NT2/D1 (cell line): Measurements from ENCODE around the gene CROCC2.

Experiments used
- DNase-seq: peaks from one replicate; pipeline ENCODE4 v3.0.0-alpha.2; 2011; ENCODE audit warnings: low read depth, low spot score
- H3K27me3 ChIP-seq: 2 replicates; pipeline ENCODE4 v1.6.0; 2011; ENCODE audit warnings: mild to moderate bottlenecking; ENCODE audit not compliant: insufficient read length, insufficient read depth
- H3K36me3 ChIP-seq: 2 replicates; pipeline ENCODE4 v1.6.1; 2011; ENCODE audit warnings: mild to moderate bottlenecking, low read length, mixed read lengths; ENCODE audit not compliant: insufficient read depth, insufficient read length
- H3K4me1 ChIP-seq: 2 replicates; pipeline ENCODE4 v1.5.1; 2011; ENCODE audit not compliant: insufficient read depth, insufficient read length
- H3K4me3 ChIP-seq: 2 replicates; pipeline ENCODE4 v1.5.1; 2011; ENCODE audit warnings: low read depth; ENCODE audit not compliant: insufficient read length
- H3K9ac ChIP-seq: 2 replicates; pipeline ENCODE4 v1.6.0; 2011; ENCODE audit warnings: low read depth; ENCODE audit not compliant: insufficient read length
- H3K9me3 ChIP-seq: 2 replicates; pipeline ENCODE4 v1.5.1; 2011; ENCODE audit warnings: mild to moderate bottlenecking, low read length; ENCODE audit not compliant: insufficient read depth
- SUZ12 ChIP-seq: IDR thresholded peaks from 2 replicates; pipeline ENCODE4 v1.6.1; 2011; ENCODE audit not compliant: insufficient read length, insufficient read depth; ENCODE audit errors: extremely low read depth
- YY1 ChIP-seq: IDR thresholded peaks from 2 replicates; pipeline ENCODE4 v1.6.1; 2011; ENCODE audit not compliant: insufficient read length, insufficient read depth
- ZNF274 ChIP-seq: IDR thresholded peaks from 2 replicates; pipeline ENCODE4 v1.6.1; 2011; ENCODE audit warnings: mild to moderate bottlenecking, low read depth, low read length

CROCC2 gene

DNA sequence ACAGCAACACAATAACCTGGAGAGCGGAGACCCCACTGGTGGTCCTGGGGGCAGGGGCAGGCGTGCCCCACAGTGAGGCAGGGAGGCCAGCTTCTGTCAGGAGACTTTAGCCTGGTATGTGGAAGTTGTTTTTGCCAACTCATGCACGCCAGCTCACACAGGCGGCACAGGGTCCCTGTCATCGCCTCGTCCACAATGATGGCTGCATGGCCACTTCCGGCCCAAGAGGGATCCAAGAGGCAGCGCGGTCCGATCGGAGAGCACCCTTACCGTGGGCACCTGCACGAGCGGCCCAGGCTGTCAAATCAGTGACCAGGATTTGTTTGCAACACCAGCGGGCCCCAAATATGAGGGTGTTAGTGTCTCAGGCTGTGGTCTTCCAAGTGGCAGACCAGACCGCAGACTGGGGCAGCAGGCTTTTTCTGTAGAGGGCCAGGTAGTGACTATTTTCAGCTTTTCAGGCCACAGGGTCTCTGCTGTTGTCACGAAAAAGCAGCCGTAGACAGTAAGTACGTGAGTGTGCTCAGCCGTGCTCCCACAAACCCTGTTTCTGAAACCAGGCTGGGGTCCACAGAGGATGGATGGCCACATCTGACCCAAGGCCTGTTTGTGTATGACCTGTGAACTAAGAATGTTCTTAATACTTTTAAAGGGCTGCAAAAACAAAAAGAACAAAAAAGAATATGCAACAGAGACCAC, 113.5 kb downstream of the CROCC2 start:
- Histone ChIP-seq H3K27me3 (no peaks in the 10 kb centered on the region), H3K9ac (no peak overlapping the region), H3K4me1 (no peaks in the 10 kb centered on the region), H3K36me3 (no peaks in the 10 kb centered on the region), H3K4me3 (no peak overlapping the region), H3K9me3 (peaks cover 13% of the 10 kb centered on the region)
- DNase-seq, result no peak
- TF ChIP-seq SUZ12, result no peak
- no peak for TF ChIP-seq ZNF274
- no peak for TF ChIP-seq YY1

DNA sequence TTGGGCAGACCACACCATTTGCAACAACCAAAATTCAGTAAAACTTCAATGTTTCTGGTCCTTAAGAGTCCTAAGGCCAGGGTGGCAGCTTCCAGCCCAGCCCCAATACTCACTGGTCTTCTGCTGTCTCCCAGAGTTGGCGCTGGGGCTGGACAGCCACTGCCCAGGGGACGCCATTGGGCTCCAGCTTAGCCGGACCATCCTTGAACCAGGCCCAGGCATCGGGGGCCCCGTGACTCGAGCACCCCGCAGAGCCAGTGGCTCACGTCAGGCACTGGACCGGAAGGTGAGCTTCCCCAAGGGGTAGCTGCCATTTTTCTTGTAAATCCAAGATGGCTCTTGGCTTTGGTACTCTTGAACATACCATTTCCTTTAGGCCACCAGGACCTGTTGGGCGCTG, 114.1 kb downstream of the CROCC2 start:
- H3K9ac ChIP-seq, result no peak overlapping the region
- no peaks in the 10 kb centered on the region for H3K4me1 ChIP-seq
- H3K4me3 ChIP-seq, result no peak overlapping the region
- no peaks in the 10 kb centered on the region for H3K36me3 ChIP-seq
- TF ChIP-seq SUZ12, result no peak
- TF ChIP-seq YY1, result no peak
- no peak for TF ChIP-seq ZNF274
- no peaks in the 10 kb centered on the region for H3K27me3 ChIP-seq
- peaks cover 19% of the 10 kb centered on the region for H3K9me3 ChIP-seq
- DNase-seq, result no peak

DNA sequence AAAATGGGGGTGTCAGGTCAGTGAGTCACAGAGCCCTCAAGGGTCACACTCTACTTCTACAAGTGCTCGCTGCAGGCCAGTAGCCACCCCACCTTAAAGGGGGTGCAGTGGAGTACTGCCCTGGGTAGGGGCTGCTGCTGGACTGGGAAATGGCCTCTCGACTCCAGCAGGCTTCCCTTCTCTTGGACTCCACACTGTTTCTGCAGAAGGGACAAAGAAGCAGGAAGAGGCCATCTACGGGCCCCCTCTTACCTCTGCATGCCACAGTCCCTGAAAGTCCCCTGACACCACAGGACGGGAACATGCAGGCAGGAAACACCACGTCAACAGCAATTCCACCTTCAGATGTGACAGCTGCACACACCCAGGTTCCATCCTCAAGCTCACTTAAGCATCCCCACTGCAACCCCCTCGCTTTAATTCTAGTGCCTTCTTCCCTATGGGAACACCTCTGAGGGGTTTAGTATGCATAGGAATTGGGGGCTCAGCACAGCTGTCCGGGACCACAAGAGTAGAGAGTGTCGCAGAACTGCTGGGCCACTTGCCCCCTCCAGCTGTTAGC, 114.6 kb downstream of the CROCC2 start:
- no peak for DNase-seq
- TF ChIP-seq SUZ12 (no peak), YY1 (no peak), ZNF274 (no peak)
- H3K4me1 ChIP-seq, result no peaks in the 10 kb centered on the region
- no peaks in the 10 kb centered on the region for H3K27me3 ChIP-seq
- no peak overlapping the region for H3K4me3 ChIP-seq
- no peak overlapping the region for H3K9ac ChIP-seq
- no peaks in the 10 kb centered on the region for H3K36me3 ChIP-seq
- peaks cover 24% of the 10 kb centered on the region for H3K9me3 ChIP-seq

DNA sequence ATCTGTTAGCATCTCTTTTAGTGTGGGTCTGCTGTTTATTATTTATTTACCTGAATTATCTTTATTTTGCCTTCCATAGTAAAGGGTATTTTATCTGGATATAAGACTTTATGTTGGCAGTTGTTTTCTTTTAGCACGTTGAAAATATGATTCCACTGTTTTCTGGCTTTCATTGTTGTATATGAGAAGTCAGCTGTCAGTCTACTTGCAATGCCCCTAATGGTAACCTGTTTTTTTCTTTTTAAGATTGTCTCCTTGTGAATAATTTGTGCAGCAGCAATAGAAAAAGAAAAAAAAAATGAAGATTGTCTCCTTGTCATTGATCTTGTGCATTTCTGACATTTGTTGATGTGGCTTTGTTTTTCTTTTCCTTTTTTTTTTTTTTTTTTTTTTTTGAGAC, 119.5 kb downstream of the CROCC2 start:
- Histone ChIP-seq H3K27me3 (no peaks in the 10 kb centered on the region), H3K36me3 (no peaks in the 10 kb centered on the region), H3K4me3 (no peak overlapping the region), H3K9me3 (peaks cover 42% of the 10 kb centered on the region), H3K4me1 (no peaks in the 10 kb centered on the region), H3K9ac (no peak overlapping the region)
- DNase-seq, result no peak
- TF ChIP-seq SUZ12, result no peak
- no peak for TF ChIP-seq ZNF274
- TF ChIP-seq YY1, result no peak

DNA sequence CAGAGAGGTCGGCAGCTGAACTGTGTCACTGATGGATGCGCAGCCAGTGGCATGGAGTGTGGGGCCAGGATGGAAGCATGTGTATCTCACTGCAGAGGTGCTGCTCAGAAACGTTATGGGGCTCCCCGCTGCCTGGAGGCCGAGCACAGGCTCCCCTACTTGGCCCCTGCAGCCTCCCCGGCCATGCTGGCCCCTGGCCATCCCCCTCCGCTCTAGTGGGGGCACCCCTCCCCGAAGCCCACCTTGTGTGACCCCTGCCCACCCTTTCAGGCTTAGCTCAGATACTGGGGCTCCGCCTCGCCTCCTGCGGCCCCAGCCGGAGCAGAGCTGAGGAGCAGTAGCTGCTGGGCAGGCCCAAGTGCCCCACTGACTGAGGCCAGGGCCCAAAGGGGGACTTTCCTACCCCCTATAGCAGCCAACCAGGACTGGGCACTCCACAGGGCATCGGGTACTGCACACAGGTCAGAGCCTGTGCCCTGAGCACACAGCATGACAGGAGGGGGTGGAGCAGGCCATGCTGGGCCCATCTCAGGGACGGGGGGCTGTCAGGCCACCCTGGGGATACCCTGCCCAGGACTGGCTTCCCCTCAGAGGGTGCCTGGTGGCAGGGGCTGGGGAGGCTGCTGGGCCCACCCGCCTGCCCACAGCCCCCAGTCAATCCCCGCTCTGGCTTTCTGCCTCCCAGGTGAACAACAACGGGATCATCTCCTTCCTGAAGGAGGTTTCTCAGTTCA, 123.6 kb downstream of the CROCC2 start:
- peaks cover 27% of the 10 kb centered on the region for H3K9me3 ChIP-seq
- H3K9ac ChIP-seq, result no peak overlapping the region
- H3K4me1 ChIP-seq, result no peaks in the 10 kb centered on the region
- TF ChIP-seq ZNF274 (no peak), SUZ12 (no peak), YY1 (no peak)
- no peak for DNase-seq
- no peaks in the 10 kb centered on the region for H3K27me3 ChIP-seq
- H3K36me3 ChIP-seq, result no peaks in the 10 kb centered on the region
- H3K4me3 ChIP-seq, result no peak overlapping the region

DNA sequence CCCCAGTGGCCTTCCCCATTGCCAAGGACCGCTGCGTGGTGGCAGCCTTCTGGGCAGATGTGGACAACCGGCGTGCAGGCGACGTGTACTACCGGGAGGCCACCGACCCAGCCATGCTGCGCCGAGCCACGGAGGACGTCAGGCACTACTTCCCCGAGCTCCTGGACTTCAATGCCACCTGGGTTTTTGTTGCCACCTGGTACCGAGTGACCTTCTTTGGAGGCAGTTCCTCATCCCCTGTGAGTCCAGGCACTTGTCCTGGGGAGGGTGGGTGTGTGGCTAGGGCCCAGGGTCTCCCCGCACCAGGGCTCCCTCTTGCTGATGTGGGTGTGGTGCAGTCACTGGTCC, 124.2 kb downstream of the CROCC2 start:
- Histone ChIP-seq H3K4me1 (no peaks in the 10 kb centered on the region), H3K9ac (no peak overlapping the region), H3K27me3 (no peaks in the 10 kb centered on the region), H3K9me3 (peaks cover 22% of the 10 kb centered on the region), H3K36me3 (no peaks in the 10 kb centered on the region), H3K4me3 (no peak overlapping the region)
- TF ChIP-seq ZNF274 (no peak), SUZ12 (no peak), YY1 (no peak)
- DNase-seq, result no peak

DNA sequence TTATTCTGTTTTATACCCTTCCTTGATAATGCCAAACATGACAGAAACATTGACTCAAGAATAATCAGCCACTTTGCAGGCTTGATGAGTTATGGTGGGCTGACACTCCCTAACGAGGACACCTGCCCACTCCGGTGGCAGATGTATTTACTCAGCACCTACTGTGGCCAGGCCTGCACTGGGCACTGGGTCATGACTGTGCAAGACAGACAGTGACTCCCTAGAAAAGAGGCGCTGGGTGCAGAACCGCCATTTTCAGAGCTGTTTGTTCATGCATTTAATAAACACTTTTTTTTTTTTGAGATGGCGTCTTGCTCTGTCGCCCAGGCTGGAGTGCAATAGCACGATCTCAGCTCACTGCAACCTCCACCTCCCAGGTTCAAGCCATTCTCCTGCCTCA, 124.7 kb downstream of the CROCC2 start:
- no peaks in the 10 kb centered on the region for H3K27me3 ChIP-seq
- no peak for DNase-seq
- no peaks in the 10 kb centered on the region for H3K36me3 ChIP-seq
- no peak overlapping the region for H3K4me3 ChIP-seq
- H3K4me1 ChIP-seq, result no peaks in the 10 kb centered on the region
- H3K9me3 ChIP-seq, result peaks cover 16% of the 10 kb centered on the region
- no peak overlapping the region for H3K9ac ChIP-seq
- no peak for TF ChIP-seq YY1
- no peak for TF ChIP-seq SUZ12
- no peak for TF ChIP-seq ZNF274
